H9 (cell line): ENCODE results near the gene ERC2. TPM values are rescaled to one million over a fixed set of nuclear protein-coding genes. Genes with fewer than 3 reads are reported as not detected.

ENCODE experiments used
- DNase-seq: peaks from one replicate; pipeline ENCODE4 v3.0.0-alpha.2; 2017
- H2AFZ ChIP-seq: one replicate; pipeline ENCODE4 v1.6.1; 2013; ENCODE audit warnings: mild to moderate bottlenecking, low read length, control low read depth, moderate library complexity
- H2AK5ac ChIP-seq: 2 replicates; pipeline ENCODE4 v1.6.1; 2013; ENCODE audit warnings: low read length, control low read depth, mixed read lengths; ENCODE audit not compliant: insufficient read length
- H2BK120ac ChIP-seq: one replicate; pipeline ENCODE4 v1.6.1; 2013; ENCODE audit warnings: low read depth, mild to moderate bottlenecking, low read length, control low read depth, inconsistent platforms; ENCODE audit not compliant: poor library complexity, severe bottlenecking
- H2BK12ac ChIP-seq: 2 replicates; pipeline ENCODE4 v1.6.1; 2013; ENCODE audit warnings: low read length, control low read depth, mixed read lengths, low read depth; ENCODE audit not compliant: insufficient read length
- H2BK15ac ChIP-seq: 2 replicates; pipeline ENCODE4 v1.6.1; 2013; ENCODE audit warnings: low read depth, low read length, control low read depth
- H2BK20ac ChIP-seq: one replicate; pipeline ENCODE4 v1.6.1; 2013; ENCODE audit warnings: low read depth, mild to moderate bottlenecking, low read length, control low read depth, inconsistent platforms; ENCODE audit not compliant: poor library complexity, severe bottlenecking
- H2BK5ac ChIP-seq: 2 replicates; pipeline ENCODE4 v1.6.1; 2013; ENCODE audit warnings: low read length, control low read depth, mixed read lengths; ENCODE audit not compliant: insufficient read length
- H3K14ac ChIP-seq: 2 replicates; pipeline ENCODE4 v1.6.1; 2013; ENCODE audit warnings: low read length, control low read depth; ENCODE audit not compliant: insufficient read depth
- H3K18ac ChIP-seq: 2 replicates; pipeline ENCODE4 v1.6.1; 2013; ENCODE audit warnings: low read depth, mild to moderate bottlenecking, mixed read lengths, low read length, control low read depth; ENCODE audit not compliant: insufficient read length
- H3K23ac ChIP-seq: 2 replicates; pipeline ENCODE4 v1.6.1; 2013; ENCODE audit warnings: low read length, control low read depth, mixed read lengths, low read depth; ENCODE audit not compliant: insufficient read length
- H3K23me2 ChIP-seq: 2 replicates; pipeline ENCODE4 v1.6.1; 2013; ENCODE audit warnings: low read depth, mild to moderate bottlenecking, mixed read lengths, low read length, control low read depth; ENCODE audit not compliant: insufficient read length, poor library complexity, severe bottlenecking
- H3K27ac ChIP-seq: 2 replicates; pipeline ENCODE4 v1.5.1; 2013; ENCODE audit warnings: low read length, control low read depth, mixed read lengths, low read depth; ENCODE audit not compliant: insufficient read length
- H3K27me3 ChIP-seq: 2 replicates; pipeline ENCODE4 v1.6.1; 2013; ENCODE audit warnings: low read length, control low read depth, inconsistent platforms; ENCODE audit not compliant: insufficient read depth
- H3K4ac ChIP-seq: 2 replicates; pipeline ENCODE4 v1.6.1; 2013; ENCODE audit warnings: low read depth, mild to moderate bottlenecking, control low read depth, inconsistent platforms, low read length, moderate library complexity
- H3K4me1 ChIP-seq: 2 replicates; pipeline ENCODE4 v1.6.1; 2013; ENCODE audit warnings: low read length, control low read depth, inconsistent platforms; ENCODE audit not compliant: insufficient read depth
- H3K4me2 ChIP-seq: 2 replicates; pipeline ENCODE4 v1.6.1; 2013; ENCODE audit warnings: low read length, control low read depth, mixed read lengths; ENCODE audit not compliant: insufficient read length, insufficient read depth
- H3K56ac ChIP-seq: 2 replicates; pipeline ENCODE4 v1.6.1; 2013; ENCODE audit warnings: low read depth, mild to moderate bottlenecking, mixed read lengths, low read length, control low read depth; ENCODE audit not compliant: insufficient read length
- H3K79me1 ChIP-seq: 2 replicates; pipeline ENCODE4 v1.6.1; 2013; ENCODE audit warnings: low read depth, mild to moderate bottlenecking, moderate library complexity, low read length, control low read depth, inconsistent platforms; ENCODE audit not compliant: insufficient read depth, poor library complexity, severe bottlenecking
- H3K79me2 ChIP-seq: 2 replicates; pipeline ENCODE4 v1.6.1; 2013; ENCODE audit warnings: low read length, control low read depth, inconsistent platforms; ENCODE audit not compliant: insufficient read depth
- H3K9ac ChIP-seq: 2 replicates; pipeline ENCODE4 v1.6.1; 2013; ENCODE audit warnings: low read length, control low read depth, mixed read lengths; ENCODE audit not compliant: insufficient read length; ENCODE audit errors: extremely low read depth
- H3K9me3 ChIP-seq: one replicate; pipeline ENCODE4 v1.6.1; 2013; ENCODE audit warnings: low read depth, low read length, inconsistent platforms; ENCODE audit not compliant: control insufficient read depth
- H3T11ph ChIP-seq: one replicate; pipeline ENCODE4 v1.6.1; 2013; ENCODE audit warnings: mild to moderate bottlenecking, low read length, control low read depth, inconsistent platforms
- H4K20me1 ChIP-seq: one replicate; pipeline ENCODE4 v1.6.1; 2013; ENCODE audit not compliant: control insufficient read depth, insufficient read length, insufficient read depth
- H4K5ac ChIP-seq: 2 replicates; pipeline ENCODE4 v1.6.1; 2013; ENCODE audit warnings: low read depth, mild to moderate bottlenecking, mixed read lengths, low read length, control low read depth; ENCODE audit not compliant: insufficient read length
- H4K8ac ChIP-seq: replicated peaks from 2 replicates; pipeline ENCODE4 v1.6.1; 2013; ENCODE audit warnings: low read length, control low read depth, mixed read lengths, low read depth; ENCODE audit not compliant: insufficient read length
- H4K91ac ChIP-seq: 2 replicates; pipeline ENCODE4 v1.6.1; 2013; ENCODE audit warnings: low read depth, mild to moderate bottlenecking, moderate library complexity, mixed read lengths, low read length, control low read depth; ENCODE audit not compliant: insufficient read length
- H3K27ac Mint-ChIP-seq, 3 experiments: 2 replicates in 2 of 3; 3 replicates in 1 of 3; pipeline ENCODE4 v1.8.0; 2020 to 2021; ENCODE audit warnings: mixed read lengths in 3 of 3, mild to moderate bottlenecking in 1 of 3, moderate library complexity in 1 of 3
- H3K27me3 Mint-ChIP-seq: 2 replicates; pipeline ENCODE4 v1.8.0; 2021; ENCODE audit warnings: low read depth, mild to moderate bottlenecking, moderate library complexity, mixed read lengths
- H3K36me3 Mint-ChIP-seq, 3 experiments: 2 replicates in 2 of 3; 3 replicates in 1 of 3; pipeline ENCODE4 v1.8.0; 2020 to 2021; ENCODE audit warnings: low read depth in 3 of 3, mixed read lengths in 3 of 3; ENCODE audit not compliant: insufficient read depth in 1 of 3
- H3K4me1 Mint-ChIP-seq, 2 experiments: 2 replicates each; pipeline ENCODE4 v1.8.0; 2020; ENCODE audit warnings: mixed read lengths in 2 of 2
- H3K4me3 Mint-ChIP-seq, 2 experiments: 2 replicates in 1 of 2; 3 replicates in 1 of 2; pipeline ENCODE4 v1.8.0; 2020 to 2021; ENCODE audit warnings: mild to moderate bottlenecking in 2 of 2, mixed read lengths in 2 of 2, moderate library complexity in 1 of 2
- H3K9me3 Mint-ChIP-seq, 2 experiments: 2 replicates in 1 of 2; 3 replicates in 1 of 2; pipeline ENCODE4 v1.8.0; 2020; ENCODE audit warnings: mild to moderate bottlenecking in 2 of 2, mixed read lengths in 2 of 2, moderate library complexity in 1 of 2
- WGBS: extraction: QIAGEN DNeasy Blood & Tissue Kit; methylation state at CpG from one replicate; pipeline ENCODE4 v1.1.7; 2013; ENCODE audit warnings: missing lambda C conversion rate, low lambda C conversion rate, mixed read lengths; ENCODE audit not compliant: insufficient read length; ENCODE audit errors: extremely low coverage; 5-methylcytosine and 5-hydroxymethylcytosine counted together
- total RNA-seq: library from RNA; stranded (reverse); gene quantifications from 2 replicates; pipeline ENCODE4 v1.2.1, GENCODE V29; 2021
- TF ChIP-seq, protein P1 (sequence below): fragments of 200-600 bp; sonication (generic); conservative IDR thresholded peaks from 3 replicates; pipeline ENCODE4 v1.8.0; 2021; ENCODE audit warnings: antibody characterized with exemption, mild to moderate bottlenecking

ERC2 gene
- total RNA-seq, 1 experiment from 2014 or later = 15.4 TPM

DNA sequence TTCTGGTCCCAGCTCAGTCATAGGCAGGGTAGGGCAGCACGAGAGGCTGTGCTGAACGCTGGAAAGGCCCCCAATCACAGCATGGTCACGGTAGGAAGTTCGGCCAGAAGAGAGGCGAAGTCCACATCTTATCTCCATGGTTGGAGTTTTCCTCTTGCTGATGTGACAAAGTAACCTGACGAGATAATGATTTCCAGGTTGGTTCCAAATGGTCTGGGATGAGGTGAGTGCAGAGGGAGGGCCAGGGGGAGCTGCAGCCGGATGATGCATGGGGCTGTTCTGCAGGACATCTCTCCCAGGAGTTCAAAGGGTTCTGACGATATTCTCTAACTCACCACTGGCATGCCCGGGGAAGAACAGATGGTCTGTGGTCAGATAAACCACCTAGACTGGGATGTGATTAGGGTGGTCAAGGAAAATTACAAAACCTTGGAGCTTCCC lies 898.0 kb downstream of the ERC2 start:
- Histone ChIP-seq H3K56ac (no peak overlapping the region), H3K9ac (no peak overlapping the region), H3K4me1 (peaks cover 8% of the 10 kb centered on the region; the same call in 1 of the 2 replicates), H3K27ac (no peak overlapping the region), H2AK5ac (no peak overlapping the region), H3T11ph (no peak overlapping the region), H2AFZ (no peak overlapping the region), H4K91ac (no peak overlapping the region), H2BK120ac (no peak overlapping the region), H3K4ac (no peak overlapping the region), H3K79me2 (no peaks in the 10 kb centered on the region), H3K79me1 (no peaks in the 10 kb centered on the region), H2BK20ac (no peak overlapping the region), H3K9me3 (no peaks in the 10 kb centered on the region), H3K27me3 (no peaks in the 10 kb centered on the region), H4K20me1 (no peaks in the 10 kb centered on the region), H2BK12ac (no peak overlapping the region), H3K23me2 (no peaks in the 10 kb centered on the region), H3K23ac (no peak overlapping the region), H2BK15ac (no peak overlapping the region), H4K5ac (no peak overlapping the region), H2BK5ac (no peak overlapping the region), H3K18ac (no peak overlapping the region), H3K14ac (no peak overlapping the region), H3K4me2 (no peak overlapping the region), H4K8ac (no peak overlapping the region)
- H3K27me3 Mint-ChIP-seq = no peaks in the 10 kb centered on the region; the same call in 1 of the 2 replicates
- no CpG with 5 or more reads among the region's 9 CpGs for WGBS
- H3K9me3 Mint-ChIP-seq = no peaks in the 10 kb centered on the region
- no peak overlapping the region for H3K4me3 Mint-ChIP-seq
- H3K4me1 Mint-ChIP-seq = peaks cover 27 to 32% of the 10 kb centered on the region in 2 experiments
- DNase-seq = no peak
- peaks cover 0 to 2% (median 0%) of the 10 kb centered on the region in 3 experiments; a peak in 2 of 7 replicates for H3K36me3 Mint-ChIP-seq
- TF ChIP-seq, protein P1, sequence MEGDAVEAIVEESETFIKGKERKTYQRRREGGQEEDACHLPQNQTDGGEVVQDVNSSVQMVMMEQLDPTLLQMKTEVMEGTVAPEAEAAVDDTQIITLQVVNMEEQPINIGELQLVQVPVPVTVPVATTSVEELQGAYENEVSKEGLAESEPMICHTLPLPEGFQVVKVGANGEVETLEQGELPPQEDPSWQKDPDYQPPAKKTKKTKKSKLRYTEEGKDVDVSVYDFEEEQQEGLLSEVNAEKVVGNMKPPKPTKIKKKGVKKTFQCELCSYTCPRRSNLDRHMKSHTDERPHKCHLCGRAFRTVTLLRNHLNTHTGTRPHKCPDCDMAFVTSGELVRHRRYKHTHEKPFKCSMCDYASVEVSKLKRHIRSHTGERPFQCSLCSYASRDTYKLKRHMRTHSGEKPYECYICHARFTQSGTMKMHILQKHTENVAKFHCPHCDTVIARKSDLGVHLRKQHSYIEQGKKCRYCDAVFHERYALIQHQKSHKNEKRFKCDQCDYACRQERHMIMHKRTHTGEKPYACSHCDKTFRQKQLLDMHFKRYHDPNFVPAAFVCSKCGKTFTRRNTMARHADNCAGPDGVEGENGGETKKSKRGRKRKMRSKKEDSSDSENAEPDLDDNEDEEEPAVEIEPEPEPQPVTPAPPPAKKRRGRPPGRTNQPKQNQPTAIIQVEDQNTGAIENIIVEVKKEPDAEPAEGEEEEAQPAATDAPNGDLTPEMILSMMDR = no peak
- H3K27ac Mint-ChIP-seq = peak overlapping the region in 2 of 3 experiments; percentile 8 to 37; a peak in 2 of 7 replicates
